ENCODE results near the gene ARHGAP24. TPM values are rescaled to one million over a fixed set of nuclear protein-coding genes. Genes with fewer than 3 reads are reported as not detected.

The ARHGAP24 gene
- total RNA-seq, 4 donors from 2014 or later = 3.6 to 35.3 (median 7.2) TPM

- Histone ChIP-seq H3K27me3 (no peaks in the 10 kb centered on the region), H3K27ac (no peak overlapping the region), H3K9me3 (no peaks in the 10 kb centered on the region), H3K4me3 (no peak overlapping the region), H3K36me3 (no peaks in the 10 kb centered on the region), H3K4me1 (peaks cover 0 to 25% (median 19%) of the 10 kb centered on the region in 3 donors)
- WGBS, 2 donors = 70% methylated on average over 4 of the region's 4 CpGs
- intact Hi-C loops (cut with DNase I) = no loop called here
- TF ChIP-seq POLR2A (IDR thresholded peaks at IDR 0.05) = no peak
- no peak for TF ChIP-seq CTCF (IDR thresholded peaks at IDR 0.05)
- no peak for DNase-seq
Measured at GRCh38 chr4:86036736-86037135, 561.8 kb downstream of the ARHGAP24 start.

- H3K27ac ChIP-seq = no peak overlapping the region
- no peaks in the 10 kb centered on the region for H3K9me3 ChIP-seq
- 94 to 95% methylated on average over 1 of the region's 1 CpG for WGBS, 2 donors
- no peaks in the 10 kb centered on the region for H3K36me3 ChIP-seq
- no peak for TF ChIP-seq CTCF (IDR thresholded peaks at IDR 0.05)
- no peak for TF ChIP-seq POLR2A (IDR thresholded peaks at IDR 0.05)
- no peak overlapping the region for H3K4me3 ChIP-seq
- H3K4me1 ChIP-seq = peaks cover 0 to 12% (median 9%) of the 10 kb centered on the region in 3 donors
- no peaks in the 10 kb centered on the region for H3K27me3 ChIP-seq
- no peak for DNase-seq
- intact Hi-C loops (cut with DNase I) = no loop called here
Measured at GRCh38 chr4:86038037-86038436, 563.1 kb downstream of the ARHGAP24 start.

GRCh38 chr4:86043755-86044592 is 569.0 kb downstream of the ARHGAP24 start:
- WGBS, 2 donors = 19 to 20% methylated on average over 8 of the region's 8 CpGs
- no peak for DNase-seq
- H3K9me3 ChIP-seq = no peaks in the 10 kb centered on the region
- H3K4me3 ChIP-seq = no peak overlapping the region
- H3K27me3 ChIP-seq = no peaks in the 10 kb centered on the region
- intact Hi-C loops (cut with DNase I) = no loop called here
- no peak for TF ChIP-seq POLR2A (IDR thresholded peaks at IDR 0.05)
- TF ChIP-seq CTCF (IDR thresholded peaks at IDR 0.05) = peak; percentile 51 to 66 (median 63)
- H3K27ac ChIP-seq = no peak overlapping the region
- H3K36me3 ChIP-seq = no peaks in the 10 kb centered on the region
- peaks cover 0 to 7% (median 0%) of the 10 kb centered on the region in 3 donors for H3K4me1 ChIP-seq

GRCh38 chr4:86044593-86044985 is 569.6 kb downstream of the ARHGAP24 start:
- Histone ChIP-seq H3K27me3 (no peaks in the 10 kb centered on the region), H3K36me3 (no peaks in the 10 kb centered on the region), H3K9me3 (no peaks in the 10 kb centered on the region), H3K4me3 (no peak overlapping the region), H3K27ac (no peak overlapping the region), H3K4me1 (peaks cover 0 to 7% (median 0%) of the 10 kb centered on the region in 3 donors)
- intact Hi-C loops (cut with DNase I) = no loop called here
- no peak for DNase-seq
- WGBS, 2 donors = 40 to 73% methylated on average over 3 of the region's 3 CpGs
- TF ChIP-seq POLR2A (IDR thresholded peaks at IDR 0.05) (no peak), CTCF (IDR thresholded peaks at IDR 0.05) (no peak)

- DNase-seq = no peak
- Histone ChIP-seq H3K27ac (no peak overlapping the region), H3K27me3 (no peaks in the 10 kb centered on the region), H3K36me3 (no peaks in the 10 kb centered on the region), H3K4me3 (no peak overlapping the region), H3K4me1 (peaks cover 0 to 7% (median 0%) of the 10 kb centered on the region in 3 donors), H3K9me3 (no peaks in the 10 kb centered on the region)
- no peak for TF ChIP-seq CTCF (IDR thresholded peaks at IDR 0.05)
- intact Hi-C loops (cut with DNase I) = no loop called here
- WGBS, 2 donors = 17 to 44% methylated on average over 1 of the region's 1 CpG
Measured at GRCh38 chr4:86048426-86048825, 573.5 kb downstream of the ARHGAP24 start.

Data from esophagus squamous epithelium (tissue), 5 donors.